BE2C (cell line): ENCODE results near the gene ME1.
"Not testable (repeated sequence)": the region's sequence is repeated elsewhere in the genome, so short reads cannot be mapped to it uniquely, and the experiment has no call there.

Source experiments
- DNase-seq: peaks from one replicate; pipeline ENCODE4 v3.0.0-alpha.2; 2020
- H3K27me3 ChIP-seq: fragments of 250-450 bp; sonication (Bioruptor Pico); 2 replicates; pipeline ENCODE4 v1.5.1; 2020; ENCODE audit warnings: mild to moderate bottlenecking
- H3K36me3 ChIP-seq: fragments of 250-450 bp; sonication (Bioruptor Pico); 2 replicates; pipeline ENCODE4 v1.5.1; 2020; ENCODE audit warnings: mild to moderate bottlenecking
- H3K4me1 ChIP-seq: fragments of 250-450 bp; sonication (Bioruptor Pico); 2 replicates; pipeline ENCODE4 v1.5.1; 2020
- H3K4me3 ChIP-seq: 2 replicates; pipeline ENCODE4 v1.5.1; 2011; ENCODE audit warnings: low read depth, low read length
- H3K9me3 ChIP-seq: fragments of 250-450 bp; sonication (Bioruptor Pico); 2 replicates; pipeline ENCODE4 v1.5.1; 2020
- CTCF ChIP-seq: IDR thresholded peaks from 2 replicates; pipeline ENCODE4 v1.5.1; 2012; ENCODE audit warnings: mild to moderate bottlenecking, low read depth, low read length

ME1 gene

GRCh38 chr6:83192871-83193746, 237.7 kb downstream of the ME1 start, which contains the start of the genes PGM3 and RWDD2A:
Gene PGM3, minus strand, starts transcription at chr6:83193265. Its CDS starts 2,253 bp downstream, at chr6:83191012.
Gene RWDD2A, plus strand, starts transcription at chr6:83193357. Its CDS starts 1,095 bp downstream, at chr6:83194452.
- peak within 1 kb of the TSS; percentile 91 for H3K4me3 ChIP-seq
- no peak for TF ChIP-seq CTCF
- H3K4me1 ChIP-seq: no peaks in the 10 kb centered on the region; the same call in 1 of the 2 replicates
- H3K36me3 ChIP-seq: peaks cover 26% of the 10 kb centered on the region
- no peaks in the 10 kb centered on the region for H3K27me3 ChIP-seq
- no peaks in the 10 kb centered on the region for H3K9me3 ChIP-seq
- DNase-seq: peak; percentile 94

GRCh38 chr6:83192456-83192855, 238.4 kb downstream of the ME1 start:
- no peak for DNase-seq
- peaks cover 29% of the 10 kb centered on the region for H3K36me3 ChIP-seq
- TF ChIP-seq CTCF: no peak
- H3K4me3 ChIP-seq: peak overlapping the region; percentile 91
- no peaks in the 10 kb centered on the region for H3K27me3 ChIP-seq
- H3K9me3 ChIP-seq: no peaks in the 10 kb centered on the region
- no peaks in the 10 kb centered on the region; the same call in 1 of the 2 replicates for H3K4me1 ChIP-seq

GRCh38 chr6:83191974-83192373, 238.9 kb downstream of the ME1 start:
- H3K27me3 ChIP-seq, H3K9me3 ChIP-seq, DNase-seq, H3K4me1 ChIP-seq: not testable (repeated sequence)
- H3K4me3 ChIP-seq: peak overlapping the region; percentile 91
- peaks cover 34% of the 10 kb centered on the region for H3K36me3 ChIP-seq

GRCh38 chr6:83190626-83191025, 240.2 kb downstream of the ME1 start:
- H3K9me3 ChIP-seq: no peaks in the 10 kb centered on the region
- H3K27me3 ChIP-seq: no peaks in the 10 kb centered on the region
- no peak for DNase-seq
- no peak overlapping the region for H3K4me3 ChIP-seq
- no peaks in the 10 kb centered on the region; the same call in 1 of the 2 replicates for H3K4me1 ChIP-seq
- peaks cover 32% of the 10 kb centered on the region for H3K36me3 ChIP-seq
- no peak for TF ChIP-seq CTCF

GRCh38 chr6:83188501-83188900, 242.3 kb downstream of the ME1 start:
- no peaks in the 10 kb centered on the region; the same call in 1 of the 2 replicates for H3K4me1 ChIP-seq
- H3K4me3 ChIP-seq: no peak overlapping the region
- no peak for DNase-seq
- peaks cover 46% of the 10 kb centered on the region for H3K36me3 ChIP-seq
- H3K9me3 ChIP-seq: no peaks in the 10 kb centered on the region
- TF ChIP-seq CTCF: no peak
- H3K27me3 ChIP-seq: no peaks in the 10 kb centered on the region

- H3K4me3 ChIP-seq: no peak overlapping the region
- peaks cover 61% of the 10 kb centered on the region for H3K36me3 ChIP-seq
- TF ChIP-seq CTCF: no peak
- no peaks in the 10 kb centered on the region for H3K4me1 ChIP-seq
- no peak for DNase-seq
- no peaks in the 10 kb centered on the region for H3K27me3 ChIP-seq
- no peaks in the 10 kb centered on the region for H3K9me3 ChIP-seq
Measured at GRCh38 chr6:83185096-83185495, 245.8 kb downstream of the ME1 start.
